HepG2 (cell line): ENCODE data around the gene CENPO. TPM values are rescaled to one million over a fixed set of nuclear protein-coding genes. Genes with fewer than 3 reads are reported as not detected.

Experiments
- ELF3 ChIP-seq: IDR thresholded peaks from 2 replicates; pipeline ENCODE4 v1.6.1; 2016; ENCODE audit warnings: missing genetic modification reagents, missing compliant biosample characterization
- ESRRA ChIP-seq: sonication (generic); formaldehyde crosslinking; IDR thresholded peaks from 2 replicates; pipeline ENCODE4 v1.5.1; 2020; ENCODE audit warnings: mild to moderate bottlenecking, low read depth, missing genetic modification reagents
- GABPB1 ChIP-seq: IDR thresholded peaks from 2 replicates; pipeline ENCODE4 v1.6.1; 2016; ENCODE audit warnings: mild to moderate bottlenecking, missing genetic modification reagents, moderate library complexity, missing compliant biosample characterization
- GLI4 ChIP-seq: sonication (generic); formaldehyde crosslinking; IDR thresholded peaks from 2 replicates; pipeline ENCODE4 v1.5.1; 2020; ENCODE audit warnings: missing genetic modification reagents, mild to moderate bottlenecking, moderate library complexity, borderline replicate concordance
- JDP2 ChIP-seq: sonication (generic); formaldehyde crosslinking; IDR thresholded peaks from 2 replicates; pipeline ENCODE4 v1.8.1; 2022; ENCODE audit warnings: missing genetic modification reagents, borderline replicate concordance
- JUNB ChIP-seq: sonication (generic); formaldehyde crosslinking; IDR thresholded peaks from 2 replicates; pipeline ENCODE4 v1.8.0; 2022; ENCODE audit warnings: missing genetic modification reagents, mild to moderate bottlenecking, borderline replicate concordance
- KDM1A ChIP-seq: IDR thresholded peaks from 2 replicates; pipeline ENCODE4 v1.6.1; 2016; ENCODE audit warnings: missing compliant biosample characterization
- KLF16 ChIP-seq, 2 experiments: sonication (generic) in 1 of 2; formaldehyde crosslinking in 1 of 2; IDR thresholded peaks; 2 replicates each; pipeline versions ENCODE4 v1.6.1 to v1.8.0; 2016 to 2023; ENCODE audit warnings: missing genetic modification reagents in 2 of 2, missing compliant biosample characterization in 1 of 2
- MIER3 ChIP-seq: IDR thresholded peaks from 2 replicates; pipeline ENCODE4 v1.6.1; 2016; ENCODE audit warnings: missing compliant biosample characterization, borderline replicate concordance
- NR3C1 ChIP-seq: sonication (generic); formaldehyde crosslinking; IDR thresholded peaks from 2 replicates; pipeline ENCODE4 v1.4.0; 2020; ENCODE audit warnings: missing genetic modification reagents
- SAP130 ChIP-seq: IDR thresholded peaks from 2 replicates; pipeline ENCODE4 v1.6.1; 2016; ENCODE audit warnings: low read depth
- ZBTB10 ChIP-seq: sonication (generic); formaldehyde crosslinking; IDR thresholded peaks from 2 replicates; pipeline ENCODE4 v1.4.0; 2020; ENCODE audit warnings: missing genetic modification reagents, borderline replicate concordance
- ZFX ChIP-seq: sonication (generic); formaldehyde crosslinking; IDR thresholded peaks from 2 replicates; pipeline ENCODE4 v1.4.0; 2020; ENCODE audit warnings: mild to moderate bottlenecking, low read depth, missing genetic modification reagents, moderate library complexity
- ZNF121 ChIP-seq: sonication (generic); formaldehyde crosslinking; IDR thresholded peaks from 2 replicates; pipeline ENCODE4 v1.5.0; 2020; ENCODE audit warnings: mild to moderate bottlenecking, missing genetic modification reagents
- ZNF142 ChIP-seq: sonication (generic); formaldehyde crosslinking; IDR thresholded peaks from 2 replicates; pipeline ENCODE4 v1.4.0; 2020; ENCODE audit warnings: missing genetic modification reagents
- ZNF207 ChIP-seq: fragments of 450-650 bp; IDR thresholded peaks from 2 replicates; pipeline ENCODE4 v1.6.1; 2016; ENCODE audit warnings: antibody characterized with exemption, borderline replicate concordance
- ZNF230 ChIP-seq: sonication (generic); formaldehyde crosslinking; IDR thresholded peaks from 2 replicates; pipeline ENCODE4 v1.4.0; 2020; ENCODE audit warnings: mild to moderate bottlenecking, missing genetic modification reagents
- ZNF282 ChIP-seq: fragments of 450-650 bp; IDR thresholded peaks from 2 replicates; pipeline ENCODE4 v1.6.1; 2018; ENCODE audit not compliant: partially characterized antibody
- ZNF292 ChIP-seq: sonication (generic); formaldehyde crosslinking; IDR thresholded peaks from 2 replicates; pipeline ENCODE4 v1.8.1; 2022; ENCODE audit warnings: mild to moderate bottlenecking, low read depth, missing genetic modification reagents, borderline replicate concordance
- ZNF33B ChIP-seq: sonication (generic); formaldehyde crosslinking; IDR thresholded peaks from 2 replicates; pipeline ENCODE4 v1.5.1; 2020; ENCODE audit warnings: mild to moderate bottlenecking, missing genetic modification reagents
- ZNF891 ChIP-seq: sonication (generic); formaldehyde crosslinking; IDR thresholded peaks from 2 replicates; pipeline ENCODE4 v1.5.0; 2020; ENCODE audit warnings: mild to moderate bottlenecking, missing genetic modification reagents
- polyA plus RNA-seq, 8 experiments: library from polyadenylated mRNA; depleted of rRNA in 3 of 8; stranded (reverse) in 7 of 8; unstranded in 1 of 8; fragments of >200 nt; fragmentation: Illumina TruSeq in 4 of 8; extraction: Trizol in 4 of 8; gene quantifications; 2 replicates each; pipeline versions ENCODE4 v1.2.1 to v1.2.3, GENCODE V29; 2011 to 2016; ENCODE audit warnings: low read depth in 4 of 8, missing spikeins in 1 of 8, mixed read lengths in 1 of 8; ENCODE audit not compliant: insufficient read depth in 1 of 8
- total RNA-seq, 5 experiments: library from RNA; depleted of rRNA; stranded (reverse); fragments of >200 nt; fragmentation: Illumina TruSeq; extraction: Trizol; gene quantifications; 2 replicates each; pipeline ENCODE4 v1.2.3, GENCODE V29; 2016; ENCODE audit warnings: low read depth in 1 of 5

Gene CENPO
- total and polyA plus RNA-seq, 2 of the 13 experiments (the other 11 are each of a cell fraction or from before 2014, with no cell fraction given) = 19.7 to 35.5 TPM

- TF ChIP-seq ZNF142 (CRISPR knock-in tag) (peak; percentile 94), ESRRA (CRISPR knock-in tag) (no peak), SAP130 (0 out of 2 replicates have a peak, but pooled peaks have one; percentile 21), ELF3 (CRISPR knock-in tag) (peak; percentile 44; the same call in 1 of the 2 replicates), GLI4 (CRISPR knock-in tag) (no peak), JUNB (no peak), ZFX (CRISPR knock-in tag) (peak; percentile 68), ZNF33B (peak; percentile 66; the same call in 1 of the 2 replicates), ZBTB10 (no peak), JDP2 (CRISPR knock-in tag) (no peak), ZNF230 (CRISPR knock-in tag) (peak; percentile 65; the same call in 1 of the 2 replicates), ZNF121 (CRISPR knock-in tag) (no peak), ZNF207 (no peak), ZNF292 (CRISPR knock-in tag) (peak; percentile 15; the same call in 1 of the 2 replicates), MIER3 (CRISPR knock-in tag) (0 out of 2 replicates have a peak, but pooled peaks have one; percentile 55), ZNF891 (CRISPR knock-in tag) (peak; percentile 30; the same call in 1 of the 2 replicates), GABPB1 (CRISPR knock-in tag) (peak; percentile 31; the same call in 1 of the 2 replicates), KLF16 (CRISPR knock-in tag; IDR thresholded peaks at IDR 0.05) (peak in 1 of 2 experiments; percentile 28; a peak in 2 of 4 replicates), NR3C1 (CRISPR knock-in tag) (no peak), ZNF282 (no peak), KDM1A (CRISPR knock-in tag) (no peak)
Measured at GRCh38 chr2:24827321-24828237, 34.4 kb downstream of the CENPO start (continued).
